ENCODE results near the gene LDAF1.

Gene LDAF1

GRCh38 chr16:21189311-21189710 is 30.8 kb downstream of the LDAF1 start (continued):
- TF ChIP-seq TSHZ2 (CRISPR knock-in tag; IDR thresholded peaks at IDR 0.05) = no peak
- TF ChIP-seq CREB5 (CRISPR knock-in tag; IDR thresholded peaks at IDR 0.05; ENCODE audit: low read depth) = no peak

- no peak for ATAC-seq
- no peak for TF ChIP-seq ZNF565 (CRISPR knock-in tag; conservative IDR thresholded peaks at IDR 0.05; ENCODE audit: low read depth)
- TF ChIP-seq ZFP3 (CRISPR knock-in tag; IDR thresholded peaks at IDR 0.05) = no peak
- TF ChIP-seq ZNF8 (CRISPR knock-in tag; IDR thresholded peaks at IDR 0.05) = no peak
- no peak for TF ChIP-seq SNAI2 (CRISPR knock-in tag; IDR thresholded peaks at IDR 0.05)
- no peak for TF ChIP-seq ARNTL (CRISPR knock-in tag; IDR thresholded peaks at IDR 0.05; ENCODE audit: borderline replicate concordance, low read depth)
- TF ChIP-seq BACH2 (CRISPR knock-in tag; IDR thresholded peaks at IDR 0.05; ENCODE audit: borderline replicate concordance) = no peak
- no peak for TF ChIP-seq TOX (CRISPR knock-in tag; IDR thresholded peaks at IDR 0.05; ENCODE audit: borderline replicate concordance)
- no peak for TF ChIP-seq POU6F1 (CRISPR knock-in tag; IDR thresholded peaks at IDR 0.05; ENCODE audit: borderline replicate concordance, low read depth)
- TF ChIP-seq CSRNP3 (CRISPR knock-in tag; IDR thresholded peaks at IDR 0.05) = no peak
- no peak for TF ChIP-seq TCF4 (CRISPR knock-in tag; IDR thresholded peaks at IDR 0.05; ENCODE audit: borderline replicate concordance)
- no peak for TF ChIP-seq PPARA (CRISPR knock-in tag; IDR thresholded peaks at IDR 0.05; ENCODE audit: borderline replicate concordance)
- no peak for TF ChIP-seq CSDC2 (CRISPR knock-in tag; IDR thresholded peaks at IDR 0.05)
- no peak for TF ChIP-seq OSR1 (CRISPR knock-in tag; IDR thresholded peaks at IDR 0.05)
- TF ChIP-seq ZC3H10 (CRISPR knock-in tag; IDR thresholded peaks at IDR 0.05) = no peak
- TF ChIP-seq RARB (CRISPR knock-in tag; IDR thresholded peaks at IDR 0.05) = no peak
- TF ChIP-seq ZNF70 (CRISPR knock-in tag; IDR thresholded peaks at IDR 0.05) = no peak
- TF ChIP-seq PATZ1 (CRISPR knock-in tag; IDR thresholded peaks at IDR 0.05; ENCODE audit: borderline replicate concordance) = no peak
Observed at GRCh38 chr16:21190013-21190412, 31.5 kb downstream of the LDAF1 start.

- peak; percentile 8; the same call in 1 of the 3 replicates for ATAC-seq
- peak; percentile 64 for TF ChIP-seq TCF4 (CRISPR knock-in tag; IDR thresholded peaks at IDR 0.05; ENCODE audit: borderline replicate concordance)
- TF ChIP-seq ESRRG (CRISPR knock-in tag; IDR thresholded peaks at IDR 0.05) = no peak
Observed at GRCh38 chr16:21190599-21190998, 32.1 kb downstream of the LDAF1 start.

- no peak for ATAC-seq
- TF ChIP-seq PATZ1 (CRISPR knock-in tag; IDR thresholded peaks at IDR 0.05; ENCODE audit: borderline replicate concordance) = no peak
- no peak for TF ChIP-seq GLIS3 (CRISPR knock-in tag; IDR thresholded peaks at IDR 0.05)
- no peak for TF ChIP-seq RARB (CRISPR knock-in tag; IDR thresholded peaks at IDR 0.05)
- no peak for TF ChIP-seq ZFP30 (CRISPR knock-in tag; IDR thresholded peaks at IDR 0.05)
- no peak for TF ChIP-seq TOX (CRISPR knock-in tag; IDR thresholded peaks at IDR 0.05; ENCODE audit: borderline replicate concordance)
- TF ChIP-seq ZNF565 (CRISPR knock-in tag; conservative IDR thresholded peaks at IDR 0.05; ENCODE audit: low read depth) = no peak
- no peak for TF ChIP-seq ISL1 (CRISPR knock-in tag; IDR thresholded peaks at IDR 0.05)
- TF ChIP-seq TCF4 (CRISPR knock-in tag; IDR thresholded peaks at IDR 0.05; ENCODE audit: borderline replicate concordance) = no peak
- no peak for TF ChIP-seq CREB5 (CRISPR knock-in tag; IDR thresholded peaks at IDR 0.05; ENCODE audit: low read depth)
- TF ChIP-seq SNAI2 (CRISPR knock-in tag; IDR thresholded peaks at IDR 0.05) = no peak
- TF ChIP-seq OSR1 (CRISPR knock-in tag; IDR thresholded peaks at IDR 0.05) = no peak
Observed at GRCh38 chr16:21192991-21193390, 34.5 kb downstream of the LDAF1 start.
